GM21423 (cell line): ENCODE data around the gene TM9SF4.
"Not testable (repeated sequence)": the region's sequence is repeated elsewhere in the genome, so short reads cannot be mapped to it uniquely, and the experiment has no call there.

Experiments
- ATAC-seq: cut with Tn5 transposase; IDR thresholded peaks from one replicate; pipeline ENCODE4 v1.9.1; 2021; ENCODE audit warnings: mild to moderate bottlenecking, moderate library complexity; ENCODE audit not compliant: unreplicated experiment

The TM9SF4 gene

GRCh38 chr20:32188376-32189122 lies 79.0 kb downstream of the TM9SF4 start:
- ATAC-seq, result no peak

GRCh38 chr20:32189123-32189410 lies 79.6 kb downstream of the TM9SF4 start:
- no peak for ATAC-seq

GRCh38 chr20:32189691-32190615 lies 80.4 kb downstream of the TM9SF4 start:
- ATAC-seq, result no peak

GRCh38 chr20:32190616-32191415 lies 81.3 kb downstream of the TM9SF4 start:
- ATAC-seq, result no peak

- no peak for ATAC-seq
Measured at GRCh38 chr20:32191422-32191821, 81.9 kb downstream of the TM9SF4 start.

GRCh38 chr20:32191873-32192272 lies 82.4 kb downstream of the TM9SF4 start:
- no peak for ATAC-seq

GRCh38 chr20:32192698-32193097 lies 83.2 kb downstream of the TM9SF4 start:
- no peak for ATAC-seq

- not testable (repeated sequence) for ATAC-seq
Measured at GRCh38 chr20:32193336-32193735, 83.8 kb downstream of the TM9SF4 start.

GRCh38 chr20:32193996-32194395 lies 84.5 kb downstream of the TM9SF4 start:
- ATAC-seq, result no peak

- ATAC-seq, result no peak
Measured at GRCh38 chr20:32195581-32195980, 86.1 kb downstream of the TM9SF4 start.

- ATAC-seq, result not testable (repeated sequence)
Measured at GRCh38 chr20:32196613-32197012, 87.1 kb downstream of the TM9SF4 start.

GRCh38 chr20:32197136-32197535 lies 87.6 kb downstream of the TM9SF4 start:
- ATAC-seq, result not testable (repeated sequence)

GRCh38 chr20:32199006-32199405 lies 89.5 kb downstream of the TM9SF4 start:
- no peak for ATAC-seq

- ATAC-seq, result no peak
Measured at GRCh38 chr20:32201296-32201976, 91.9 kb downstream of the TM9SF4 start.

- no peak for ATAC-seq
Measured at GRCh38 chr20:32201977-32202363, 92.5 kb downstream of the TM9SF4 start.

- ATAC-seq, result no peak
Measured at GRCh38 chr20:32203356-32204204, 94.1 kb downstream of the TM9SF4 start.

GRCh38 chr20:32204205-32205109 lies 94.9 kb downstream of the TM9SF4 start:
- ATAC-seq, result no peak

GRCh38 chr20:32205110-32205842 lies 95.8 kb downstream of the TM9SF4 start:
- ATAC-seq, result no peak
